ENCODE measurements around the gene ZNF606. TPM values are rescaled to one million over a fixed set of nuclear protein-coding genes. Genes with fewer than 3 reads are reported as not detected.

ZNF606 gene
- polyA plus RNA-seq, 2 of the 4 experiments (the other 2 are of a cell fraction): 4.5 to 5.1 TPM

DNA sequence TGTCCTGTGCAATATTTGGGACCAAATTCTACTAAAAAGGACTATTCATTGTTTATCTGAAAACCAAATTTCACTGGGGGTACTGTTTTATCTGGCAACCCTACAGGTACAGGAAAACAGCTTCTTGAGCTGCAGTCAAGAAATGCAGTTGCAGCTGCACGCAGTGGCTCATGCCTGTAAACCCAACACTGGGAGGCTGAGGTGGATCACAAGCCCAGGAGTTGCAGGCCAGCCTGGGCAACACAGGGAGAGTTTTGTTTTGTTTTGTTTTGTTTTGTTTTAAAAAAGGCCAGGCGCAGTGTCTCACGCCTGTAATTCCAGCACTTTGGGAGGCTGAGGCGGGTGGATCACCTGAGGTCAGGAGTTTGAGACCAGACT, 19.7 kb upstream of the ZNF606 start:
- TF ChIP-seq KDM1A (IDR thresholded peaks at IDR 0.05; ENCODE audit: low read depth) (no peak), HEYL (CRISPR knock-in tag; IDR thresholded peaks at IDR 0.05) (no peak), MYC (IDR thresholded peaks at IDR 0.05; ENCODE audit: borderline replicate concordance, low read length) (no peak), EHMT2 (IDR thresholded peaks at IDR 0.05; ENCODE audit: low read depth) (no peak), SREBF2 (IDR thresholded peaks at IDR 0.05) (no peak), CBX2 (IDR thresholded peaks at IDR 0.05; ENCODE audit: borderline replicate concordance, low read depth) (no peak), EHF (CRISPR knock-in tag; IDR thresholded peaks at IDR 0.05) (no peak), NFE2L2 (conservative IDR thresholded peaks at IDR 0.05; ENCODE audit: low read length) (no peak), RAD21 (conservative IDR thresholded peaks at IDR 0.05 in 1 of 2, IDR thresholded peaks at IDR 0.05 in 1 of 2) (no peak), JUN (IDR thresholded peaks at IDR 0.05) (no peak), ZSCAN20 (CRISPR knock-in tag; IDR thresholded peaks at IDR 0.05) (no peak), SMC3 (IDR thresholded peaks at IDR 0.05) (no peak), POLR2A (IDR thresholded peaks at IDR 0.05; ENCODE audit: low read length) (no peak), HOXA7 (CRISPR knock-in tag; IDR thresholded peaks at IDR 0.05) (no peak)
- TF ChIP-seq, protein P1, sequence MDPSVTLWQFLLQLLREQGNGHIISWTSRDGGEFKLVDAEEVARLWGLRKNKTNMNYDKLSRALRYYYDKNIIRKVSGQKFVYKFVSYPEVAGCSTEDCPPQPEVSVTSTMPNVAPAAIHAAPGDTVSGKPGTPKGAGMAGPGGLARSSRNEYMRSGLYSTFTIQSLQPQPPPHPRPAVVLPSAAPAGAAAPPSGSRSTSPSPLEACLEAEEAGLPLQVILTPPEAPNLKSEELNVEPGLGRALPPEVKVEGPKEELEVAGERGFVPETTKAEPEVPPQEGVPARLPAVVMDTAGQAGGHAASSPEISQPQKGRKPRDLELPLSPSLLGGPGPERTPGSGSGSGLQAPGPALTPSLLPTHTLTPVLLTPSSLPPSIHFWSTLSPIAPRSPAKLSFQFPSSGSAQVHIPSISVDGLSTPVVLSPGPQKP (IDR thresholded peaks at IDR 0.05; ENCODE audit: low read depth, low read length): no peak
- TF ChIP-seq, protein P2, sequence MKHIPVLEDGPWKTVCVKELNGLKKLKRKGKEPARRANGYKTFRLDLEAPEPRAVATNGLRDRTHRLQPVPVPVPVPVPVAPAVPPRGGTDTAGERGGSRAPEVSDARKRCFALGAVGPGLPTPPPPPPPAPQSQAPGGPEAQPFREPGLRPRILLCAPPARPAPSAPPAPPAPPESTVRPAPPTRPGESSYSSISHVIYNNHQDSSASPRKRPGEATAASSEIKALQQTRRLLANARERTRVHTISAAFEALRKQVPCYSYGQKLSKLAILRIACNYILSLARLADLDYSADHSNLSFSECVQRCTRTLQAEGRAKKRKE (CRISPR knock-in tag; IDR thresholded peaks at IDR 0.05; ENCODE audit: low read depth): no peak
- no peak for FAIRE-seq
- Histone ChIP-seq H3K9me3 (peaks cover 88% of the 10 kb centered on the region), H3K4me1 (no peaks in the 10 kb centered on the region), H3K4me3 (no peak overlapping the region), H3K27ac (no peak overlapping the region), H3K4me2 (no peak overlapping the region)
- ChIA-PET CTCF (interaction anchor here (1.5 kb wide), 1 partner anchor 11 kb away, joined by 4 read pairs; no protein-coding TSS in a partner anchor), POLR2A (no interaction called here)
- no peak for DNase-seq (ENCODE audit: low read depth in 1 of 2, low spot score in 1 of 2)
- ATAC-seq: no peak
- 39% methylated on average over 4 of the region's 4 CpGs for WGBS (ENCODE audit: missing lambda C conversion rate)

DNA sequence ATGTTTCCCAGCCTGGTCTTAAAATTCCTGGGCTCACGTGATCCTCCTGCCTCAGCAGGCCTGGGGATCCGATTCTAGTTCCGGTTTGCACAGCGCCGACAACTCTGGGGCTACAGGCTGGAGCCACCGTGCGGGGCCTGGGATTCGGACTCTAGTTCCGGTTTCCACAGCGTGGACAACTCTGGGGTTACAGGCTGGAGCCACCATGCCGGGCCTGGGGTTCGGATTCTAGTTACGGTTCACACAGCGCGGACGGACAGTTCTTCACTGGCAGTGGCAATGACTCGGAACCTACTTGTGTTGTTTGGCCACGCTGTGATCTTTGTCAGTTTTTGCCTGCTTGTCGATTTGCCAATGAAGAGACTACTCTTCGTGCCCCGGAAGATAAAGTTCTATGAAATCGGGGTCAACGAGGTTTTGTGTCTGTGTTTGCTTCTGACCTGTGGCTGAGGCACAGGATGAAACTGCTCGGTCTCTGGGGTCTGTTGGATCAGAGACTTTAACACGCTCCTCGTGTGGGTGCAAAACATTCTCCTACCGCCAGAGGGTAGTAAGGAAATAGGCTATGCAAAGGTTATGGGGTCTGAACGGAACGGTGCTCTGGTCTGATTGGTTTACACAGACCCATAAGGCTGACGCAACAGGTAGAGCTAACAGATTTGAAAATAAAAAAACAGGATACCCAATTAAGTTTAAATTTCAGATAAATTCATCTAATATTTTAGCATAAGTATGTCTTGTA, 19.1 kb upstream of the ZNF606 start:
- H3K4me2 ChIP-seq: no peak overlapping the region
- H3K4me1 ChIP-seq: no peaks in the 10 kb centered on the region
- peaks cover 89% of the 10 kb centered on the region for H3K9me3 ChIP-seq
- POLR2A ChIA-PET: no interaction called here
- peak; percentile 18 to 55 for DNase-seq (ENCODE audit: low read depth in 1 of 2, low spot score in 1 of 2)
- peak in 1 of 2 experiments; percentile 71; a peak in 3 of 6 replicates for ATAC-seq
- no peak overlapping the region for H3K27ac ChIP-seq
- no peak for FAIRE-seq
- WGBS (ENCODE audit: missing lambda C conversion rate): 53% methylated on average over 30 of the region's 30 CpGs
- TF ChIP-seq POLR2A (IDR thresholded peaks at IDR 0.05; ENCODE audit: low read length) (no peak), RAD21 (conservative IDR thresholded peaks at IDR 0.05 in 1 of 2, IDR thresholded peaks at IDR 0.05 in 1 of 2) (peak in 1 of 2 experiments; percentile 45; a peak in 2 of 5 replicates)
- H3K4me3 ChIP-seq: no peak overlapping the region
- CTCF ChIA-PET: interaction anchor here (1.5 kb wide), 1 partner anchor 10 kb away, joined by 4 read pairs; no protein-coding TSS in a partner anchor

DNA sequence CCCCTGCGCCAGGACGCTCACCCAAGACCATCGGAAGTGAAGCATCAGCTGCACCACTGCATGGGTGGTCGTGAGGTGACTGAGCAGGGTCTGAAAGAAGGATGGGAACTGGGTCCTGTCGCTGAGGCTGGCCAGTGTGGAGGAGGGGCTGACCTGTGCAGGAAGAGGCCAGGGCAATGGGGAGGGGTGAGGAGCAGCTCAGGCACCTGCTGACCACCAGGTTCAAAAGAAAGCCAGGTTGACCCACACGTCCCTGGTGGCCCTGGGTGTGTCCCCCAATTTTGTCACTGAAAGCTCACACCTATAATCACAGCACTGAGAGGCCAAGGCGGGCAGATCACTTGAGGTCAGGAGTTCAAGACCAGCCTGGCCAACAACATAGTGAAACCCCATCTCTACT, 17.5 kb upstream of the ZNF606 start:
- TF ChIP-seq NR3C1 (IDR thresholded peaks at IDR 0.05) (no peak), CEBPB (IDR thresholded peaks at IDR 0.05) (no peak), CBX8 (IDR thresholded peaks at IDR 0.05) (no peak), KDM5A (IDR thresholded peaks at IDR 0.05) (no peak), NPAS2 (CRISPR knock-in tag; IDR thresholded peaks at IDR 0.05; ENCODE audit: borderline replicate concordance) (no peak), HOXA7 (CRISPR knock-in tag; IDR thresholded peaks at IDR 0.05) (no peak), RFX5 (IDR thresholded peaks at IDR 0.05) (no peak), HDAC2 (IDR thresholded peaks at IDR 0.05) (no peak), MYC (IDR thresholded peaks at IDR 0.05; ENCODE audit: borderline replicate concordance, low read length) (no peak), ESRRA (IDR thresholded peaks at IDR 0.05; ENCODE audit: borderline replicate concordance, low read length) (no peak), CBX2 (IDR thresholded peaks at IDR 0.05; ENCODE audit: borderline replicate concordance, low read depth) (no peak), RAD21 (conservative IDR thresholded peaks at IDR 0.05 in 1 of 2, IDR thresholded peaks at IDR 0.05 in 1 of 2) (no peak), ZFP36 (IDR thresholded peaks at IDR 0.05; ENCODE audit: borderline replicate concordance, partially characterized antibody) (no peak), EP300 (IDR thresholded peaks at IDR 0.05) (no peak), MAZ (IDR thresholded peaks at IDR 0.05; ENCODE audit: borderline replicate concordance, low read depth, low read length) (no peak), MAFK (IDR thresholded peaks at IDR 0.05; ENCODE audit: partially characterized antibody) (no peak)
- Histone ChIP-seq H3K4me3 (no peak overlapping the region), H3K4me1 (no peaks in the 10 kb centered on the region), H3K27ac (no peak overlapping the region), H3K4me2 (no peak overlapping the region), H3K9me3 (peaks cover 88% of the 10 kb centered on the region)
- ATAC-seq: no peak
- WGBS (ENCODE audit: missing lambda C conversion rate): 14% methylated on average over 7 of the region's 7 CpGs
- ChIA-PET CTCF (interaction anchor here (0.5 kb wide), 1 partner anchor 488 kb away, joined by 3 read pairs; no protein-coding TSS in a partner anchor), POLR2A (no interaction called here)
- no peak for DNase-seq (ENCODE audit: low read depth in 1 of 2, low spot score in 1 of 2)
- FAIRE-seq: no peak

Data from A549 (cell line).